ELF-1 (cell line): ENCODE results near the gene MSANTD1.

Source experiments
- DNase-seq: peaks from one replicate; pipeline ENCODE4 v3.0.0-alpha.2; 2016; ENCODE audit warnings: low read depth, low spot score

Gene MSANTD1

DNA sequence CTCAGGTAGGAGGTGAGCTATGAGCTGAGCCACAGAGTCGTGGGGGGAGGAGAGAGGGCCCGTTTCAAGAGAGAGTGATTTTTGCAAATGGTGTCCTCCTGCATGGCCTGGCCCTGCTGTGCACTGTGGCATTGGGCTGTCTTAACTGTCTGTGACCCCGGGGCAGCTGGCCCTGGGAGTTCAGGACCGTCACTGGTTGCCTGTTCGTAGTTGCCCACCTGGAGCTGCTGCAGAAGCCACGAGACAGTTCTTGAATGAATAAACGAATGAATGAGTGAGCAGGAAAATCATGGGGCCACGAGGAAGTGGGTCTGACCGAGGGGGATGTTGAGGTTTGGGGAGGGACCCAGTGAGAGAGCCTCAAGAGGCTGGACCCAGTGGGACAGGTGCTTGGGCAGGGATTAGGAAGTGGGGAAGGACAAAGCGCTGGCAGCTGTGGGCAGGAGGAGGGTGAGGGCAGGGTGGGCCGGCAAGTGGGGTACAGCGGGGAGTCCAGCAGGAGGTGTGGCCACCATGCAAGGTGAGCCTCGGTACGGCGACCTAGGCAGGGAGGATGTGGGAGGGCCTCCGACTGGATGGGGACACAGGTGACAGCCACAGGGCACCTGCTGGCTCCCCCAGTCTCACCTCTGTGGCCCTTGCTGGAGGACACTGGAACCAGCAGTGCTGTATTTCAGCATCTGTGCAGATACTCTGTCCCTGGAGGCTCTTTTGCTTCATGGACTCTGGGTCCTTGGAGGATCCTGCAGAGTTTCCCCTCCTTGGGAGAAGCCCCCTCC, 54.0 kb downstream of the MSANTD1 start:
- DNase-seq = no peak

- no peak for DNase-seq
Observed at GRCh38 chr4:3303565-3303824, 54.5 kb downstream of the MSANTD1 start.

- no peak for DNase-seq
Observed at GRCh38 chr4:3303923-3304710, 55.2 kb downstream of the MSANTD1 start.

- no peak for DNase-seq
Observed at GRCh38 chr4:3304831-3305609, 56.1 kb downstream of the MSANTD1 start.

DNA sequence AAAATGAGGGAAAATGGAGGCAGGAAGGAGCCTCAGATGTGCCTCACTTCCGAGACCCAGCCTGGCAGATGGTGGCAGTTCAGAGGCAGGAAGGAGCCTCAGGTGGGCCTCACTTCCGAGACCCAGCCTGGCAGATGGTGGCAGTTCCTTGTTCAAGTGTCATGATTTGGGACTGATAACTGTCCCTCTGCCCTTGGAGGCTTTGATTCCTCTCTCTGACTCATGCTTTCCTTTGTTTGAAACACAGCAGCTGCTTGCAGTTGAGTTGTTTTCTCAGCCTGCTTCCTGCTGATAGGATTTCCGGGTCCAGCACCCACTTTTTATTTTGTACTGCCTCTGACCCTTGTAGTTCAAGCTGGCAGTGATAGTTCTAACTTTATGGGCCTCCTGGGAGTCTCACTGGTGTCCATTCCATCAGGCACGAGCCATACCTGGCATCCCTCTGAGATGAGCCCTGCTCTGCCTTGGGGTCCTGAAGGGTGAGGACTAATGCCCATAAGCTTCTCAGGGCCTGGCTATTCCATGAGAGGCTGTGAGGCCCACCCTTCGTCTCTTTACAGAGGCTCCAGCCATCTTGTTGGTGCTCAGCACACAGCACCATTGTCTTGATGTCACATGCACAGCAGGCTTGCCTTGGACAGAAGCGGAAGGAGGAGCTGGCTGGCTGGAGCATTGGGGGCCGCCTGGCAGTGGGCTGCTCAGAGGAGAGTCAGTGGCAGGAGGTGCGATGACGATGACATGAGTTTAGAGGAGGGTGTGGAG, 56.8 kb downstream of the MSANTD1 start:
- DNase-seq = no peak
